ENCODE results near the gene ZBTB20. TPM values are rescaled to one million over a fixed set of nuclear protein-coding genes. Genes with fewer than 3 reads are reported as not detected.

ZBTB20 gene
- total and polyA plus RNA-seq, 9 donors, result 4.3 to 160 (median 107) TPM

DNA sequence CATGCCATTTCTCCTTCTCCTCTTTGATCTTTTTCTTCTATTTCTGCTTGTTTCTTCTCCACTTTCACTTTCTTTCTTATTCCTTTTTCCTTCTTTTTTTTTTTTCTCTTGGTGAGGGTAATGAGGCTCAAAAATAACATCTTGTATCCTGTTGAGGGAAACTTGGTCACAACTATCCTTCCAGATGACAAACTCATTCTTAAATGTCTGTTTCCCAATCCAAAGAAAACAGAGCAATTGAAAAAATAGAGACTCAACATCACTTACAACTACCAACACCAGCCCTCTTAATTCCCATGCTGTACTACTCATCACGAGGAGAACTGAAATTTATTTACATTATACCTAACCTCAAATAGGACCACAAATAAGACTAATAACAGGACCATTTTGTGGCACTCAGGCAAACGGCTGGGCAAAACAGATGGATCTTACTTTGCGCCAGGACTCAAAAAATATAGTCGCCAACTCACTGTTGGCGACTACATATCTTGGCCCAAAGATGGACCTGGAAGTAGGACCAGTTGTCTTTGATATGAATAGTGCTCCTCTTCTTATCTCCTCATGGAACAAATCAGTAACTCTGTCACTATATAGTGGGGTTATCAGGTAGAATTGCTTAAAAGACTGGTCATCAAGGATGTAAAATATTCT is 343.9 kb downstream of the ZBTB20 start:
- 84 to 87% (median 87%) methylated on average over 5 of the region's 5 CpGs for WGBS, 3 donors
- H3K27me3 ChIP-seq, result no peaks in the 10 kb centered on the region
- TF ChIP-seq, protein P1, sequence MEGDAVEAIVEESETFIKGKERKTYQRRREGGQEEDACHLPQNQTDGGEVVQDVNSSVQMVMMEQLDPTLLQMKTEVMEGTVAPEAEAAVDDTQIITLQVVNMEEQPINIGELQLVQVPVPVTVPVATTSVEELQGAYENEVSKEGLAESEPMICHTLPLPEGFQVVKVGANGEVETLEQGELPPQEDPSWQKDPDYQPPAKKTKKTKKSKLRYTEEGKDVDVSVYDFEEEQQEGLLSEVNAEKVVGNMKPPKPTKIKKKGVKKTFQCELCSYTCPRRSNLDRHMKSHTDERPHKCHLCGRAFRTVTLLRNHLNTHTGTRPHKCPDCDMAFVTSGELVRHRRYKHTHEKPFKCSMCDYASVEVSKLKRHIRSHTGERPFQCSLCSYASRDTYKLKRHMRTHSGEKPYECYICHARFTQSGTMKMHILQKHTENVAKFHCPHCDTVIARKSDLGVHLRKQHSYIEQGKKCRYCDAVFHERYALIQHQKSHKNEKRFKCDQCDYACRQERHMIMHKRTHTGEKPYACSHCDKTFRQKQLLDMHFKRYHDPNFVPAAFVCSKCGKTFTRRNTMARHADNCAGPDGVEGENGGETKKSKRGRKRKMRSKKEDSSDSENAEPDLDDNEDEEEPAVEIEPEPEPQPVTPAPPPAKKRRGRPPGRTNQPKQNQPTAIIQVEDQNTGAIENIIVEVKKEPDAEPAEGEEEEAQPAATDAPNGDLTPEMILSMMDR (IDR thresholded peaks at IDR 0.05), result no peak
- TF ChIP-seq EP300 (IDR thresholded peaks at IDR 0.05) (no peak), POLR2A (IDR thresholded peaks at IDR 0.05) (no peak)
- no peaks in the 10 kb centered on the region for H3K36me3 ChIP-seq
- H3K9me3 ChIP-seq, result no peaks in the 10 kb centered on the region
- H3K4me3 ChIP-seq, result no peak overlapping the region
- no peaks in the 10 kb centered on the region for H3K4me1 ChIP-seq (ENCODE audit: insufficient read depth)
- no peak overlapping the region for H3K27ac ChIP-seq
- intact Hi-C loops (cut with DNase I), result no loop called here
- DNase-seq, result no peak

DNA sequence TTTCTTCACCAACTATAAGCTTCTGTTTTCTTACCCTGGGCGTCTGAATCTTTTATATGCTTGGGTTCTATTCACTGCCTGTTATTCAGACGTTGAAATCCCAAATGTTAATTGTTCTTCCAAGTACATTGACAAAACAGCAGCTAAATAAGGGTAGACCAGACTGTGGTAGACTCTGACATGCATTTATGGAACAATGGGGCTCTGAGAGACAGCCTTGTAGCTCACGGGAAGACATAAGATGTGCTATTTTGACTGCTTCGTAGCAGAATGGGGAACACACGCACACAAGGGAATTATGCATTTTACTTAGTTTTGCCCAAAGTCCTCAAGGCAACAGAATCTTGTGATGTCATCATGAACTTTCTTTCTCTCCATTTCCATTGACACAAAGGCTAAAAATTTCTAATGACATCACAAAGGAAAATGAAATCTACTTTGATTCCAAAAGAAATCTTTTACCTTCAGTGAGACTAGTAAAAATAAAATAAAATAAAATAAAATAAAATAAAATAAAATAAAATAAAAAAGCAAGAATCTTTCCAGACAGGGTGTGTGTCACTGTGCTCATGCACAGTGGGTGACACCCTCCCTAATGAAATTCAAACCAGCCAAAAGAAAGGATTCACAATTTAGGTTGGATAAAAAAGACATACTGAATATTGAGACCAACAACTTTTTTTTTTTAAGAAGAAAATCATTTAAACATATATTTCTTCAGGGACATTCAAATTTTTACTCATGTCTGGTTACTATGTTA is 346.6 kb downstream of the ZBTB20 start:
- 89 to 96% (median 93%) methylated on average over 5 of the region's 5 CpGs for WGBS, 3 donors
- Histone ChIP-seq H3K27me3 (no peaks in the 10 kb centered on the region), H3K4me3 (no peak overlapping the region), H3K36me3 (no peaks in the 10 kb centered on the region), H3K9me3 (no peaks in the 10 kb centered on the region), H3K27ac (no peak overlapping the region), H3K4me1 (ENCODE audit: insufficient read depth) (no peaks in the 10 kb centered on the region)
- intact Hi-C loops (cut with DNase I), result no loop called here
- no peak for DNase-seq
- TF ChIP-seq, protein P1 (IDR thresholded peaks at IDR 0.05), result no peak
- TF ChIP-seq EP300 (IDR thresholded peaks at IDR 0.05) (no peak), POLR2A (IDR thresholded peaks at IDR 0.05) (no peak)

DNA sequence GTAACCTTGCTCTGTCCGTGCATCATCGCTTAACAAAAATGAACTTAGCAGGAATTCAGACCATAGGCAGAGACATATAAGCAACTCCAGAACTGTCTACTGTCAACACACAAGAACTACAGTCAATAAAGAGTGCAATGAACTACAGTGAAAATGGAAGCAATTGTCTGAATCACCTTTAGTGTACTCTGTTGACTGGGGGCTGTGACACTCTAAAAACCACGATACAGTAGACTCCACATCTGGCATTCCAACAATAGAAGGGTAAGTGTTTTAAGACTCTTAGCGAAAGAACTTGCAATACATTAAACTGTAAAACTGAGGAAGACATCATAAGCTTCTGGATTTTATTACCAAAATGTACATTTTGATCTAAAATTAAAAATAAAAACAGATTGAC is 347.3 kb downstream of the ZBTB20 start:
- H3K4me1 ChIP-seq (ENCODE audit: insufficient read depth), result no peaks in the 10 kb centered on the region
- TF ChIP-seq EP300 (IDR thresholded peaks at IDR 0.05) (no peak), POLR2A (IDR thresholded peaks at IDR 0.05) (no peak)
- TF ChIP-seq, protein P1 (IDR thresholded peaks at IDR 0.05), result no peak
- no peak overlapping the region for H3K4me3 ChIP-seq
- no peaks in the 10 kb centered on the region for H3K27me3 ChIP-seq
- H3K36me3 ChIP-seq, result no peaks in the 10 kb centered on the region
- H3K27ac ChIP-seq, result no peak overlapping the region
- no peak for DNase-seq
- WGBS, 3 donors, result 90 to 97% (median 92%) methylated on average over 4 of the region's 4 CpGs
- intact Hi-C loops (cut with DNase I), result no loop called here
- H3K9me3 ChIP-seq, result no peaks in the 10 kb centered on the region

- no peaks in the 10 kb centered on the region for H3K36me3 ChIP-seq
- TF ChIP-seq, protein P1 (IDR thresholded peaks at IDR 0.05), result no peak
- TF ChIP-seq POLR2A (IDR thresholded peaks at IDR 0.05) (no peak), EP300 (IDR thresholded peaks at IDR 0.05) (no peak)
- H3K4me1 ChIP-seq (ENCODE audit: insufficient read depth), result no peaks in the 10 kb centered on the region
- intact Hi-C loops (cut with DNase I), result no loop called here
- DNase-seq, result no peak
- H3K4me3 ChIP-seq, result no peak overlapping the region
- no peaks in the 10 kb centered on the region for H3K27me3 ChIP-seq
- no peaks in the 10 kb centered on the region for H3K9me3 ChIP-seq
- no peak overlapping the region for H3K27ac ChIP-seq
These were observed 350.3 kb downstream of the ZBTB20 start for GRCh38 chr3:114796796-114797195.
